GM19372 (cell line): ENCODE measurements around the gene TRAF3IP1.
"Not testable (repeated sequence)": the region's sequence is repeated elsewhere in the genome, so short reads cannot be mapped to it uniquely, and the experiment has no call there.

Source experiments
- ATAC-seq: cut with Tn5 transposase; IDR thresholded peaks from one replicate; pipeline ENCODE4 v1.9.1; 2021; ENCODE audit warnings: mild to moderate bottlenecking, low read depth, moderate library complexity; ENCODE audit not compliant: unreplicated experiment

The TRAF3IP1 gene, protein sequence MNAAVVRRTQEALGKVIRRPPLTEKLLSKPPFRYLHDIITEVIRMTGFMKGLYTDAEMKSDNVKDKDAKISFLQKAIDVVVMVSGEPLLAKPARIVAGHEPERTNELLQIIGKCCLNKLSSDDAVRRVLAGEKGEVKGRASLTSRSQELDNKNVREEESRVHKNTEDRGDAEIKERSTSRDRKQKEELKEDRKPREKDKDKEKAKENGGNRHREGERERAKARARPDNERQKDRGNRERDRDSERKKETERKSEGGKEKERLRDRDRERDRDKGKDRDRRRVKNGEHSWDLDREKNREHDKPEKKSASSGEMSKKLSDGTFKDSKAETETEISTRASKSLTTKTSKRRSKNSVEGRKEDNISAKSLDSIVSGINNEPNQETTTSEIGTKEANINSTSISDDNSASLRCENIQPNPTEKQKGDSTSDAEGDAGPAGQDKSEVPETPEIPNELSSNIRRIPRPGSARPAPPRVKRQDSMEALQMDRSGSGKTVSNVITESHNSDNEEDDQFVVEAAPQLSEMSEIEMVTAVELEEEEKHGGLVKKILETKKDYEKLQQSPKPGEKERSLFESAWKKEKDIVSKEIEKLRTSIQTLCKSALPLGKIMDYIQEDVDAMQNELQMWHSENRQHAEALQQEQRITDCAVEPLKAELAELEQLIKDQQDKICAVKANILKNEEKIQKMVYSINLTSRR

DNA sequence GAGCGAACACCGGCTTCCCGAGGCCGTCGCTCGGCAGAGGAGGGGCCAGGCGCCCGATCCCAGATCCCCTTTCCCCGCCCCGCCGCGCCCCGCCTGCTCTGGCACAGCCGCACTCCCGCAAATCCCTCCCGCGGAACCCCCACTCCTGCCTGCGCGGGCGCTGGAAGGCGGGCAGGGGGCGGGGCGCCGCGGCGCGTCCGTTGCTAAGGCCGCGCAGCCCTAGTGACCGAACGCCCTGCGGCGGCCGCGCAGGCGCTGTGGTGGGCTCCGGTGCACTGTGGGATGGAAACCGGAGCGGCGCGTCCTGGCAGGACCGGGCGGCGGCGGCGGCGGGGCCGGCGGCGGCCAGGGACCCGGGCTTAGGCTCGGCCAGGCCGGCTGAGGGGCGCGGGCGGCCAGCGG lies at the start of gene TRAF3IP1:
Gene TRAF3IP1 (plus strand): TSS at position 273 of the 402 bp plus-strand sequence. CDS start 145 bp downstream, outside the sequence.
- peak; percentile 99 for ATAC-seq

DNA sequence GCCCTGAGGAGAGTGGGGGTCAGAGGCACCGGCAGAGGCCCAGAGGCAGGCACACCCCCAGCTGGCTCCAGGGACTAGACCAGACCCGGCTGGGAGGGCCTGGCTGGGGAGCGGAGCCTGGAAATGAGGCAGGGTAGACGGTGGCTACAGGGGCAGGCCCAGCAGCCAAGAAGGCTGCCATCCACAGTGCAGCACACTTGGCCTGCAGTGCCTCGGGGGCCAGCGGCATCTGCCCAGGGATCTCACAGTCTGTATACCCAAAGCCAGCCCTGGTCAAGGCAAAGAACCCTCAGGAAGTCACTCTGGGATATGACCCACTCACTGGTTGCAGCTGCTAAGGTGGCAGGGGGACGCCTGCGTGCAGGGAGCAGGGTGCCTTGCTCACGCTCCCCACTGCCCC lies 49.7 kb upstream of the TRAF3IP1 start:
- ATAC-seq: no peak

DNA sequence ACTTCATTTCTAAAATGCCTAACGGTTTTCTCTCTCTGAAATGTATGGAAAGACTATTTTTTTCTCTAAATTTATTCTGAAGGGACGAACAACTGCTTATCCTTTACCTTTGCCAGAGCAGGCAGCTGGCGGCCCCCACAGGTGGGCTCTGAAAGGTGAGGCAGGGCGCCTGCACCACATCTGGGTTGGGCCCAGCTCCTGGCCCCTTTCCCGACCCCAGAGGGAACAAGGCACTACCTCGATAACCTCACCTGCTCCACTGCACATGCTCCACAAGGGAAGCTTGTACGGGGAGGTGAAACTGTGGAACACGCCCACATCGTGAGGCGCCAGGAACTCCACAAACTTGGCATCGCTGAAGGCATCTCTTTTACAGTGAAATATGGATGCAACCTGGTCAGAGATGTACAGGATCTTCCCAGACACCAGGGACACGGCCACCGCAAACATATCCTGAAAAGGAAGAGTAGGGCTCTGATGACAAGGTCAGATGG lies 49.2 kb upstream of the TRAF3IP1 start:
- ATAC-seq: no peak

DNA sequence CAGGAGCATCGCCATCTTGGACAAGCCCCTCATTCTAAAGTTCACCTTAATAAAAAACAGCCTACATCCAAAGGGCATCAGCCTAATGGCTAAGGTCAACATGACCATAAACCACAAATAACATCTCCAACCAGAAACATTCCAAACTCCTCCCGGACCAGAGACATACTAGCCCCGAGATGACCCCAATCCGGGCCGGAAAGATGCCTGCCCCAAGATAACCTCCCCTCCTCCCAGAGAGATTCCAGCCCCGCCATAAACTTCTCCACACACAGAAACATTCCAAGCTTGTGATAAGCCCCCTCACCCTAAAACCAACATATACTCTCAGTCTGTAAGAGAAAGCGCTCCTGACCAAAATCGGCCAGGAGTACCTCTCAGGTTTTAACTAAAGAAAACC lies 48.6 kb upstream of the TRAF3IP1 start:
- not testable (repeated sequence) for ATAC-seq

DNA sequence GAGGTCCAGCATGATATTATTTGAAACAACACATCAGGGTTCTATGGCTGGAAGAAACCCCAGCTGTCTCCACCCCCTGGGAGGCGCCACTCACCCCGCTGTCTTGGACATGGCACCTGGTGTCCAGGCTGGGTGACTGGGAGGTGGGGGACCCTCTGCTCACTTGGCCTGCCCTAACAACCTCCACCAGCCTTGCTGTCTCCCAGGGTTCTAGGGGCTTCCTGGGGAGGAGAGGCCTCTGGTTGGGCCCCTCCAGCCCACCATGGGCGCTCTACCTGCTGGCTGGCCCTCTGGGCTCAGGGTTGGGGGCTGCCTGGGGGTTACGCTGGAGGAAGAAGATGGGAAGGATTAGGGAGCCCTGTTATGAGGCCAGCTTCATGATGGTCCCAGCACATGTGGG lies 48.2 kb upstream of the TRAF3IP1 start:
- ATAC-seq: no peak

DNA sequence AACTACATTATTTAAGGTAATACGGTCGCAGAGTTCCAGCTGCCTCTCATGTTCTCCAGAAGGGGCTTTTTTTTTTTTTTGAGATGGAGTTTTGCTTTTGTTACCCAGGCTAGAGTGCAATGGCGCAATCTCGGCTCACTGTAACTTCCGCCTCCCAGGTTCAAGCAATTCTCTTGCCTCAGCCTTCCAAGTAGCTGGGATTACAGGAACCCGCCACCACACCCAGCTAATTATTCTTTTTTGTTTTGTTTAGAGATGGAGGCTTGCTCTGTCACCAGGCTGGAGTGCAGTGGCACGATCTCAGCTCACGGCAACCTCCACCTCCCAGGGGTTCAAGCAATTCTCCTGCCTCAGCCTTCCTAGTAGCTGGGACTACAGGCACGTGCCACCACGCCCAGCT lies 46.9 kb upstream of the TRAF3IP1 start:
- ATAC-seq: not testable (repeated sequence)

DNA sequence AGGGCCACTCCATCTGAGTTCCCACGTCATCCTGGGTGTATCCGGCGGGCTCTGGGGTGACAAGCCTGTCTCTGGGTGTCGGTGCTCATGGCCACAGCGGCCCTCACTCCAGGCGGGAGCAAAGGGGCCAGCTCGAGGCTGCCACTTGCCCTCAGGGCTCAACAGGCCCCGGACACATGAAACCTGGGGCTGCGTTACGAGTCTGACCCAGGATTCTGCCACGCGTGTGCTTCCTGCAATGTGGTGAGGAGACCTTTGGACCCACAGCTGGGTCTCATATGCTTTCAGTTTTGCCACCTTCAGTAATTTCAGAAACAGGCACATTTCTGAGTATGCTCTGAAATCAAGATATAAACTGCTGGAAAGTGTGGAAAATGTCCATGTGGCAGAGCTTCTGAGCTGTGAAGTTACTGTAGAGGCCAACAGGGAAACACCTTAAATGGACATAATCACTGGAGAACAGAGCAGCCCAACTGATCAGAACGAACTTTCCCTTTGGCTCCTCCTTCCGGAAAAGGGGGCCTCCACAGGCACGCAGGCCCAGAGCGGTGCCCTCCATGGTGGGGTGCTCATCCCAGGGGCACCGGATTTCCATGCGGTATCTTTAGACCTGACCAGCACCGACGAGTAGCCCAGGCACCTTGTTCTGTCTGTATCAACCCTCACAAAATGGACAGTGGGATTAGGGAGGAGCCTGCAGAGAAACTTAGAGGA lies 46.0 kb upstream of the TRAF3IP1 start:
- ATAC-seq: no peak

DNA sequence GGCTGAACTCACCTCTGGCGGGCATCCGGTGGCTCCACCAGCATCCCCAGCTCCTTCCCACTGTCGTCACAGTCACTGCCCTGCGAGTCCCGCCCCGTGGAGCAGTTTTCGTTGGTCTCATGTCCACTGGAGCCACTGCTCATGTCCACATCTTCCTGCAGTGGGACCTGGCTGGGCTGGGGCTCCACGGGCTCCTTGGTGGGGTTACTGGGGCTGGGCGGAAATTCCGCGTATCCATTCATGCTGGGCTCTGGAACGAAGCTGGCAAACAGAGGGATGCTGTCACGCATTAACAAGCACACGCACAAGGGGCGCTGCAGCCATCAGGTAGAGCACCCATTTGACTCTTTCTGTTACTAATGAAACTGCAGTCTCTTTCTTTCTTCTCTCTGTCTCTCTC lies 42.6 kb upstream of the TRAF3IP1 start:
- no peak for ATAC-seq

DNA sequence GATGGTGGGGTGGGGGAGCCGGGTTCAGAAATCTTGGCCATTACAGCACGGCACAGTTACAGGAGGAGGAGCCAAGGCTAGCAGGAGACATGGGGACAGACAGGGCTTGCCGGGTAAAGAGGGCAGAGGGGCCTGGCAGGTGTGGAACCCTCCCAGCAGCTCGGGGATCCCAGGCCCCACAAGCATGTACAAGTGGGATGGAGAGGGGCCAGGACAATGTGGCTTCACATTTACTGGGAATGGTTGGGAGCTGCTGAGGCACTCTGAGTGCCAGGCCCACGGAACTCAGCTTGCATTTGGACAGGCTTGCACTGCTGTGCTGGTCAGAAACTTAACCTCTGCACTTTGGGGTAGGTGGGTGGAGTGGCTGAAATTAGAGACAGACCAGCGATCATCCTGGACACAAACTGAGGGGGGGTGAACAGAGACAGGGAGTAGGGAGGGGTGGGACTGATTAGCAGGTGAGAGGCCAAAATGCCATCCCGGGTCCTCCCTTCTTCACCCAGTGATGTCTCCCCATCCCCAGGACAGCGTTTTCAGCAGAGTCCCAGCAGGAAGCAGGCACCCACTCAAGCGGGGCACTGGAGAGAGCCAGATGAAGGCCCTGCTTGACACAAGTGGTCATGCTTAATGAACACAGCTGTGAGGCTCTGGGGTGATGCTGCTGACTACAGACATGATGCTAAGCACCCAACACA lies 41.5 kb upstream of the TRAF3IP1 start:
- no peak for ATAC-seq

DNA sequence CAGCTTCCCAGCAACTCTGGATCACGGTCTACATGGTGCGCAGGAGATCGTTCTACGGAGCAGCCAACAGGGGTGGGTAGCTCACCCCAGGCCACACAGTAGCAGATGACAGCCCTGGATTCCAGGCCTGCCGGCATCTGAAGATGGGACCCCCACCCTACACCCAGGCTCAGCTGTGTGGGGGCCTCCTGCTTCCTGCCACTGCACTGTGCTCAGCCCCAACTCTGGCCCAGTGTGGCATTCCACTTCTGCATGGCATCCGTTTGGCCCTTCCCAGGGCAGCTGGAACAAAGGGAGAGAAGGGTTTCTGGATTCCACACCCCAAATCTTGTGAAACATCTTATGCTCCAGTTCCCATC lies 41.0 kb upstream of the TRAF3IP1 start:
- no peak for ATAC-seq

DNA sequence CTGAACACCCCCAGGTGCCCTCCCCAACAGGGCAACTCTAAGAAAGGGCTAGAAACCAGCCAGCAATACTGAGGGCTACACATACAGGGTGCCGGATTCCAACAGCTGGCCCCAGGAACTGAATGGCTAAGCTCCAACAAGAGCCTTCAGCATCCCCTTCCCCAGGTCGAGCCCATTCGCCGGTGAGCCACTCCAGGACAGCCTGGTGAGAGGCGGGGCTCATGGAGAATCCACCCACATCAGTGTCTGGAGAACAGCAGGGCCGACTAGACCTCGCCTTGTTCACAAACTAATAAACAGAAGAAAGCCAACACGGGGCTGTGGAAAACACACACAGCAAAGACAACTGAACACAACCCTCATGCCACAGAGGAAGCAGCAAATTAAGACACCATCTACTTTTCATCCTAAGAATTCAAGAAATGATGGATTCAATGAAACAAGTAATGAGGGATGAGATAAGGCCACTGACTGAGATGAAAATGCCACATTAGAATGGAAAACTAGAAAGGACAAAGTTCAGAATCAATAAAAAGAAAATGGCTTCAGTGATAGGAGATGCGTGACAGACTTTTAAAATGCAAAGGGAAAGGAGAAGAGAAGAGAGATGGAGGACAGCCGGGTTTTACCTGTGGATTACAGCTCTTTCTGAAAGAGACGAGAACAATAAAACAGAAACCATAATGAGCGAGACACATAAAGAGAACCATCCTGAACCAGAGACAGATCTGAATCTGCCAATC lies 40.1 kb upstream of the TRAF3IP1 start:
- ATAC-seq: no peak

DNA sequence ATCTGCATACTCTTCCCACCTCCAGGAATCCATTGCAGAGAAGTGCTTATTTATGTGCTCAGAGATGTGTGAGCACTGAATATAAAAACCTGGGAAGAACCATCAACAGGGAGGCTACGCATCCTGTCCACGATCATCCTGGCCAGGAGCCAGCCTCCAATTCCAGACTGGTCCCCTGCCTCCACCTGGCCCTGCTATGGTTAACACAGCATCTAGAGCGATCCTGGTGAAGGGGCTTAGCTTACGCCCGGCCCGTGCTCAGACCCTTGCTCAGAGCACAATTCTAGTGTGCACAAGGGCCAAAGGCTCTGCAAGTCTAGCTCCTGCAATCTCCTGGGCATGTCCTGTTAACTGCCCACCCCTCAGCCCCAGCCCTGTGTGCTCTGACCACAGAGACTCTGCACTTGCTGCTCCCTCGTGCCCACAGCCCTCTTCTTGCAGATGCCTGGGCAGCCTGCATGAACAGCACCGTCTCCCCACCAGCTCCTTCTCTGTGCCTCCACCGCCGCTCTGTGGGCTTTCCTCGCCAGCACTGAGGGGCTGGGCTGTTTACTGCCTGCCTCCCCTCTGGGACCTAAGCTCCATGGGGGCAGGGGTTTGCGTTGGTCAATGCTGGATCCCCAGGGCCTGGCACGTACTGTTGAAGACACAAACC lies 38.4 kb upstream of the TRAF3IP1 start:
- no peak for ATAC-seq

DNA sequence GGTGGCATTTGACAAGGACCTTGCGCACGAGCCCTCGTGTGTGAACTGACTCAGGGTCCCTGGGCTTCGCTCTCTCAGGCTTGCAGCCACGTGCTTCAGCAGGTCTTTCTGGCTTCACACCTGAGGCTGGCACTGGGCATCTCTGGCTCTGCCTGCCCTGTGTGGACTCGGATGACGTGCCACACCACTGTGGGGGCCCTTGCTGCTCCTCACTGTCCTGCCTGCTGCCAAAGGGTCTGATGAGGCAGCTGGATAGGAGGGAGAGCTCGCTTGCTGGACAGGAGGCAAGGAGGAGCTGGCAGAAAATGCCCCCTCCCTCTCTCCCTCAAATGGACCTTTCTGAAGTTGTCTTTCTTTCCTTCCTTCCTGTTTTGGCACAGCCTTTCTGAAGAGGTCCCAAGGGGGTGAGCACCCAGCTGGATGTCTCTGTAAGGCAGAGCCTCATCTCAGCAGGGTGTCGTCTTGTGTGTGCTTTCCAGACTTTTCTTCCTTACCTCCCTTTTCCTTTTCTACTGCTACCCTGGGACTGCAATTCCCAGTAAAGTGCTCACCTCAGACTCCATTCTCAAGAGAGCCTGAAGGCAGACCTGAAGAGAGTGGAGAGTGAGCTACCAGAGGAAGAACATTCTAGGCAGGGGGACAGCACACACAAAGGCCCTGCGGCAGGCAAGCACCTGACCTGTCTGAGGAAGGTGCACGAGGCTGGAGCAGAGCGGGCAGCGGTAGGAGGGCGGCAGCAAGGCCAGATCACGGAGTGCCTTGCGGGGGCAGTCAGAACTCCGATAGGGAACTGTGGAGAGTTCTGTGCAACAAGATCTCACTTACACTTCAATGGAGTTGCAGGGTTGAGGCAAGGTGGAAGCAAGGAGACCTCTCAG lies 37.2 kb upstream of the TRAF3IP1 start:
- no peak for ATAC-seq

DNA sequence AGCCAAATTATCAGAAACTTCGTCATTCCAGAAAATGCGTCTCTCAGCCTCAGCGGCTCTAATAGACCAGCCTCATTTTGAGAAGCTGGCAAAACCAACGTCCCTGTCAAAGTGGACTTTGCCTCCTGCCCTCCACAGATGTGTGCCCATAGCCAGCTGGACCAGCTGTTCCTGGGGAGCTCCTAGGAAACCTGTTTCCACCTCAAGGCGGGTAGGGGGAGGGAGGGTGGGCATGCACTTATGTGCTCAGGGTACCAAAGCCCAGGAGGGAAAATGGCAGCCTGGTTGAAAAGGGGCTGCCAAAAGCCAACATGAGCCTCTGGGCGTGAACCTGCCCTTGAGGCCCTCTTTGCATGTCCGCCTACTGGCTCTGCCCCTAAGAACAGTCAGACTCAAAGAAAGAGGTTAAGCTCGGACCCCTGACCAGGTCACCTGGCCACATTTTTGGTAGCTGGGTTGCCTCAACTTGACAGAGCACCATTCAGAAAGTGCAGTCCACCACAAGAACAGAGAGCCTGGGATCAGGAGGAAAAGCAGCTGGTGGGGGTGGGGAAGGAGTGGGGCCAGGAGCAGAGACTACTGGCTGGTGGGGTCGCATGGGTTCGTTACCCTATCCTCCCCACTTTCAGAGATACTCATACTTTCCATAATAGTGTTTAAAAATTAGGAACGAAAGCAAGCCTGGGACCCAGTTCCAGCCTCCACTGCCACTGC lies 35.4 kb upstream of the TRAF3IP1 start:
- ATAC-seq: no peak

DNA sequence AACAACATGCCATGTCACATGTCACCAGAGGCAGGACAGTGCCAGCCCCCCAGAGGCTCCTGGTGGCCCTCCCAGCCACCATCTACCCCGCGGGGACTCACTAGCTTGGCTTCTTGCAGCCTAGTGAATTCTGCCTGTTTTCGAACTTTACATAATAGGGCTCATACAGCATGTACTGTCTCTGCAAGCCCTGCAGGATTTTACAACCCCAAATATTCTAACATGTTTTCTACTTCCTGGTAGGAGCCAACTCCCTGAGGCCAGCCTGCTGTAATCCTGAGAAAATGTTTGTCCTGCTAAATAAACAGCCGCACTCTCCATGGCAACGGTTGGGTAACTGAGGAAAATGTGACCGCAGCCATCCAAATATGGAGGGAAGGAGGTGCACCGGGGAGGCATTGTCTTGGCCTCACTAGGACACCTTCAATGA lies 34.6 kb upstream of the TRAF3IP1 start:
- no peak for ATAC-seq

DNA sequence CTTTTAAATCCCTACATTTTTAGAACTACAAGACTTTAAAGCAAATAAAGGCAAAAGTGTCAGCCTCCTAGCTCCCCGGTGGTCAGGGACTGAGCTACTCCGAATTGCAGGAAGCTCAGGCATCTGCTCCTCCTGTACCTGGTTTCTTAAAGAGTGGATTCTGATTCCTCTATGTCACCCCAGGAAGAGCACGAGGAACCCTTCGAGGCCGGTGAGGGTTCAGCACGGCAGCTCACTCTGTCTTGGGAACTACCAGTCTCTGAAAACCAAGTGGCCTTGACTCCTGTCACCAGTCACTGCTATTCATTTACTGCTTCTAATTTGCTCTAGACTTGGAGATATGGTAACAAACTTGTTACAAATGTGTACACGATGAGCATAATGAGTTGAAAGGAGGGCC lies 34.2 kb upstream of the TRAF3IP1 start:
- no peak for ATAC-seq

DNA sequence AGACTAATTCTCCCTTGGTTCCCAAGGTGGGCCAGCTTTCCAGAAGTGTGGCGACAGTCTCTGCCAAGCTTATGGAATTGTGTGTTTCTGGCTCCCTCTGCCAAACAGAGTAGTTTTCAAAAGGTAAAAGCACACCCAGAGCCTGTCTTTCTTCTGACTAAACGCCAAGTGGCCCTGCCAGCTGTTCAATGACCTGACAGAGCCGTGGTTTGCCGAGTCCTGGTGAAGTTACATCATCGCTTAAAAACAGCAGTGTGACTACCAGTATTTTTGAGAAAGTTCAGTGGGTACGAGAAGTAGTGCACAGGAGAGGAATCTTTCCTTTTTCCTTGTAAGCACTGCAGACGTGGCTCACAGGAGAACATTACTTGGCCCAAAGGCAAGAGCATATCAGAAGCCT lies 33.8 kb upstream of the TRAF3IP1 start:
- ATAC-seq: no peak
